ENCODE data around the gene IL1A.

Gene IL1A

DNA sequence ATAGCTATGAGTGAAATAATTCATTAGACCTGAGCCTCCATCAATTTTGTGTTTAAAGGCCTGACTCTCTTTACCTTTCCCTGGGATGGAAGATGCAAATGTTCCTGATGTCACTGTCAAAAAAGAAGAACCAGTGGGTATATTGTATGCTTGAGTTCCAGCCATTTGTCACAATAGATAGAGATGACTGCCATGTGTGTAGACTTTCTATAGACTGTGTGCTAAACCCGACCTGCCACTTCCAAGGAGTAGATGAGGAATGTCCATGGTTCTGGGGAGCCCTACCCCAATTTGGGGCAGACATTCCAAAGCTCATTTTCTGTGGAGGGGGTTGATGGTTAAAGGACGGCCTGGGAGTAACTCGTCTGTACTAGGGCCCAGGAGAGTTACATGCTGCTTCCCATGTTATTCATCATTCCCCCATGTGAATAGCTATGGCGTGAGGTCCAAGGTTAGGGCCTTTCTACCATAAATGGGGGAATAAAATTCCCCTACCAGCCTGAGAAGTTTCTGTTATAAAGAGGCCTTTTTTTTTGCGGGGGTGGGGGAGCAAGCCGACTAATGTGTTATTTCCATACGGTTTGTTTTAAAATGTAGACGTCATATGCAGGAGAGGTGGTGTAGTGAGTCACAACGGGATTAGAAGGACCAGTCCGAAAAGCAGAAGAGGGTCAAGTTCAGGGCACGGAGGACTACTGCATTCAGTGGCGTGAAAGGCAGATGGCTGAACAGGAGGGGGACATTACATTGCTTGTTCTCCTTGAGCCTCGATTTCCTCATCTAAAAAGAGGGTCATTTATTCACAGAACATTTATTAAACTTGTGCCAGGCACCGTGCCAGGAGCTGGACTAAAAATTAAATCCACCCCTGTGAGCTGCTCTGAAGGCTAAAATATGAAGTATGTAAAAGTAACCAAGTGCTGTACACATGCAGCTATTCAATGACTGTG lies 28.3 kb upstream of the IL1A start:
- ChIA-PET CTCF (interaction anchor here (0.6 to 1.0 kb wide), 2 partner anchors 17 to 72 kb away, joined by 3 read pairs; no protein-coding TSS in a partner anchor), POLR2A (no interaction called here)
- H3K4me3 ChIP-seq (ENCODE audit: low read depth, low read length): no peak overlapping the region
- no peak for DNase-seq (ENCODE audit: low read depth, low spot score)
- TF ChIP-seq, protein P1, sequence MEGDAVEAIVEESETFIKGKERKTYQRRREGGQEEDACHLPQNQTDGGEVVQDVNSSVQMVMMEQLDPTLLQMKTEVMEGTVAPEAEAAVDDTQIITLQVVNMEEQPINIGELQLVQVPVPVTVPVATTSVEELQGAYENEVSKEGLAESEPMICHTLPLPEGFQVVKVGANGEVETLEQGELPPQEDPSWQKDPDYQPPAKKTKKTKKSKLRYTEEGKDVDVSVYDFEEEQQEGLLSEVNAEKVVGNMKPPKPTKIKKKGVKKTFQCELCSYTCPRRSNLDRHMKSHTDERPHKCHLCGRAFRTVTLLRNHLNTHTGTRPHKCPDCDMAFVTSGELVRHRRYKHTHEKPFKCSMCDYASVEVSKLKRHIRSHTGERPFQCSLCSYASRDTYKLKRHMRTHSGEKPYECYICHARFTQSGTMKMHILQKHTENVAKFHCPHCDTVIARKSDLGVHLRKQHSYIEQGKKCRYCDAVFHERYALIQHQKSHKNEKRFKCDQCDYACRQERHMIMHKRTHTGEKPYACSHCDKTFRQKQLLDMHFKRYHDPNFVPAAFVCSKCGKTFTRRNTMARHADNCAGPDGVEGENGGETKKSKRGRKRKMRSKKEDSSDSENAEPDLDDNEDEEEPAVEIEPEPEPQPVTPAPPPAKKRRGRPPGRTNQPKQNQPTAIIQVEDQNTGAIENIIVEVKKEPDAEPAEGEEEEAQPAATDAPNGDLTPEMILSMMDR (IDR thresholded peaks at IDR 0.05; ENCODE audit: insufficient read depth, low read length, missing control alignments): no peak

DNA sequence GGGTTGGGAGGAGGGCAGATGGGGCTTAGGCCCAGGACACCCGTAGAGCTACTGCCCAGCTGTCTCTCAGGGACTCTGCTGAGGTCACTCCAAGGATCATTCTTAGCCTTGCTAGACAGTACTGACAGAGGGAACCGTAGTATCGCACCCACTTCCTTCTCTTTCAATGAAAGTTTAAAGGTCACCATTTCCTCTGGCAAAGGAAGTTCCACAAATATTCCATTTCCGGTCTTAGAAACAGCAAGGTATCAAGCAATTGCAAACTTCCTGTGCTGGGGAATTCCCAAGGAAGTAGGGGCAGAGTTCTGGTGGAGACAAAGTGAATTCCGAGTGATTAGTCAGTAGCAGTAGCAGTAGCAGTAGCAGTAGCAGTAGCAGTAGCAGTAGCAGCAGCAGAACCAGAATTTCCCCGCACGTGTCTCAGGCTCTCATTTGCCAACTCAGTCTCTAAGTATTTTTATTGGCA lies 27.6 kb upstream of the IL1A start:
- TF ChIP-seq, protein P1 (IDR thresholded peaks at IDR 0.05; ENCODE audit: insufficient read depth, low read length, missing control alignments): no peak
- CTCF ChIA-PET: interaction anchor here (0.6 to 1.0 kb wide), 3 partner anchors 16 to 73 kb away, joined by 3 read pairs; no protein-coding TSS in a partner anchor
- H3K4me3 ChIP-seq (ENCODE audit: low read depth, low read length): no peak overlapping the region
- peak; percentile 37 for DNase-seq (ENCODE audit: low read depth, low spot score)
- POLR2A ChIA-PET: no interaction called here

DNA sequence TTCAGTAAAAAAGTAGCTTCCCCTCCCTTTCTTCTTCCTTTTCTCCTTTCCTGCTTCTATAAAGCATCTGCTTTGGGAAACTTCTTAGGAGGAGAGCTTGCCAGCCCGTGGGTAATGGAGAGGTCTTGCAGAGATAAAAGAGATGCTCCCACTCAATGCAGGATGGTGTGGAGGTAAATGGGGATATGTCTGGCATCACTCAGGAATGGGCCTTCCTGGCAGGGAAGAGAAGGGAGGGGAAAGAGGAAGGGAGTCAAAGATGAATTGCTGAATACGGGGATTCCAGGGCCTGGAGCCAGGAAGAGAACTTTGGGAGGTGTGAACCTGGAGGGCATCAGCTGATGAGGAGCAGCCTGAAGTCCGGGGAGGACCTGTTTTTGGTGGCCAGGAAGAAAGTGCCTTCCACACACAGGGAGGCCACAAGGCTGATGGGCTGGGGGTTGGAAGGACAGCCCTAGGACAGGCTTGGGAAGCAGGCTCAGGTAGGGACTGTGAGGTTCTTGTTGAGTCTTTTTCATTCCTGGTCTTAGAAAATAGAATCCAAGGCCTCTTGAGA lies 27.1 kb upstream of the IL1A start:
- no peak for DNase-seq (ENCODE audit: low read depth, low spot score)
- TF ChIP-seq, protein P1 (IDR thresholded peaks at IDR 0.05; ENCODE audit: insufficient read depth, low read length, missing control alignments): no peak

DNA sequence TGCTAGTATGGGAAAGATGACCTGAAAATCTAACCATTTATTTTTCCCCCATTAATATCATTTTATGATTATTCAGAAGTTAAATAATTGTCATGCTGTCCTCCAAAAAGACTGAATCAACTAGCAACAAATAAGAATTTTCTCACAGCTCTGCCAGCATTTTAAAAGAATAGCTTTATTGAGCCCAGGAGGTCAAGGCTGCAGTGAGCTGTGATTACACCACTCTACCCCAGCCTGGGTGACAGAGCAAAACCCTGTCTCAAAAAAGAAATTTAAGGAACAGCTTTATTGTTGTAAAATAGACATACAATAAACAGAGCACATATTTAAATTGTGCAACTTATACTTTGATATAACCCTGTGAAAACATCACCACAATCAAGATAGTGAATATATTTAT lies 24.8 kb upstream of the IL1A start:
- TF ChIP-seq, protein P1 (IDR thresholded peaks at IDR 0.05; ENCODE audit: insufficient read depth, low read length, missing control alignments): no peak
- ChIA-PET POLR2A (no interaction called here), CTCF (interaction anchor here (1.4 kb wide), 1 partner anchor 60 kb away, joined by 5 read pairs; no protein-coding TSS in a partner anchor)
- DNase-seq (ENCODE audit: low read depth, low spot score): no peak
- H3K4me3 ChIP-seq (ENCODE audit: low read depth, low read length): no peak overlapping the region

More for the DNA sequence above, 27.1 kb upstream of the IL1A start:
- ChIA-PET CTCF (interaction anchor here (0.7 kb wide), 1 partner anchor 18 kb away, joined by 3 read pairs; no protein-coding TSS in a partner anchor), POLR2A (no interaction called here)
- H3K4me3 ChIP-seq (ENCODE audit: low read depth, low read length): no peak overlapping the region

DNA sequence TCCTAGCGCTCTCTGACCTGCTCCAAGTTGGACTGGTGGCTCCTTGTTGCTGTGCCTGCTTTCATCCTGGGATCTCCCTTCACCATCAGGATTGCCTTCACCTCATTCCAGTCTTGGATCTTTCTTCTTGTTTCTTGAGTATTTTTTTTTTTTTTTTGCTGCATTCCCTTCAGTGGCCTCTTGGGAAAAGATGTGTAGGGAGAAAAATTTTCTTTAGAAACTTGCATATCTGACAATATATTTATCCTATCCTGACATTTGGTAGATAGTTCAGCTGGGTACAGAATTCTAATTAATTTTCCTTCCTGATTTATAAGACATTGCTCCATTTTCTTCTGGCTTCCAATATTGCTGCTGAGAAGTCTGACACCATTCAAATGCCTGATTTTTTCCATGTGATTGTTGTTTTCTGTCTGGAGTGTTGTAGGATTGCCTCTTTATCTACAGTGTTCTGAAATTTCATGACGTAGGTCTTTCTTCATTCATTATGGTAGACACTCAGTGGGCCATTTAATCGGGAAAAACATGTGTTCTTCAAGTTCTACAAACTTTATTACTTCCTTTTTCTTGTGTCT lies 23.0 kb upstream of the IL1A start:
- DNase-seq (ENCODE audit: low read depth, low spot score): no peak
- H3K4me3 ChIP-seq (ENCODE audit: low read depth, low read length): no peak overlapping the region
- ChIA-PET CTCF (no interaction called here), POLR2A (no interaction called here)
- TF ChIP-seq, protein P1 (IDR thresholded peaks at IDR 0.05; ENCODE audit: insufficient read depth, low read length, missing control alignments): no peak

DNA sequence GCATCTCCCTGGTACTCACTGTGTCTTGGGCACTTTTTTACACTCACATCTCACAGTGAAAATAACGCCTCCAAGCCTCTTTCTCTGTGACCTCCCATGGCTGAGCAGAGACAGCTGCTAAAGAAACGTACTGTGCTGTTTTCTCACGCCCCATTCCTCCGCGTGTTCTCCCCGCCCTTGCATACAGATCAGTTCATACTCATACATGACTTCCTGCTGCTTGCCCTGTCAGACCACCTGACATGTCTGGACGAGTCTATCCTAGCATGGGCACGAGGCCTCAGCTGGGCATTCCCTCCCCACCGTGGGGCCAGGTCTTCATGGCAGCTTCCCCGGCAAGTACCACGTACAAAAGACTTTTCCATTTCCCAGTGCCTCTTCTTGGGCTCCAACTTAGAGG lies 21.2 kb upstream of the IL1A start:
- TF ChIP-seq, protein P1 (IDR thresholded peaks at IDR 0.05; ENCODE audit: insufficient read depth, low read length, missing control alignments): no peak
- no peak for DNase-seq (ENCODE audit: low read depth, low spot score)
- CTCF ChIA-PET: interaction anchor here (1.1 to 1.5 kb wide), 2 partner anchors 9 kb away, joined by 3 to 4 read pairs; no protein-coding TSS in a partner anchor
- H3K4me3 ChIP-seq (ENCODE audit: low read depth, low read length): no peak overlapping the region
- POLR2A ChIA-PET: no interaction called here
